ENCODE measurements around the gene KRTAP9-7.
"Not testable (repeated sequence)": the region's sequence is repeated elsewhere in the genome, so short reads cannot be mapped to it uniquely, and the experiment has no call there.

KRTAP9-7 gene, protein sequence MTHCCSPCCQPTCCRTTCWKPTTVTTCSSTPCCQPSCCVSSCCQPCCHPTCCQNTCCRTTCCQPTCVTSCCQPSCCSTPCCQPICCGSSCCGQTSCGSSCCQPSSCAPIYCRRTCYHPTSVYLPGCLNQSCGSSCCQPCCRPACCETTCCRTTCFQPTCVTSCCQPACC

DNA sequence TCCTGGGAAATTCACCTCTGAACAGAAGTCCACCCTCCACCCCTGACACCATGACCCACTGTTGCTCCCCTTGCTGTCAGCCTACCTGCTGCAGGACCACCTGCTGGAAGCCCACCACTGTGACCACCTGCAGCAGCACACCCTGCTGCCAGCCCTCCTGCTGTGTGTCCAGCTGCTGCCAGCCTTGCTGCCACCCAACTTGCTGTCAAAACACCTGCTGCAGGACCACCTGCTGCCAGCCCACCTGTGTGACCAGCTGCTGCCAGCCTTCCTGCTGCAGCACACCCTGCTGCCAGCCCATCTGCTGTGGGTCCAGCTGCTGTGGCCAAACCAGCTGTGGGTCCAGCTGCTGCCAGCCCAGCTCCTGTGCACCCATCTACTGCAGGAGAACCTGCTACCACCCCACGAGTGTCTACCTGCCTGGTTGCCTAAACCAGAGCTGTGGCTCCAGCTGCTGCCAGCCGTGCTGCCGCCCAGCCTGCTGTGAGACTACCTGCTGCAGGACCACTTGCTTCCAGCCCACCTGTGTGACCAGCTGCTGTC, at the start of gene KRTAP9-7:
KRTAP9-7 (plus strand) TSS at position 51 of the 543 bp plus-strand sequence; CDS start at position 51, 0 bp downstream.
- H3K27ac ChIP-seq (ENCODE audit: low read depth, low read length); H3K36me3 ChIP-seq (ENCODE audit: control insufficient read depth, insufficient read depth, low read length); H3K9ac ChIP-seq (ENCODE audit: low read length); H3K9me3 ChIP-seq (ENCODE audit: control insufficient read depth, insufficient read depth, low read depth, low read length); H3K4me3 ChIP-seq (ENCODE audit: low read depth, low read length); H3K4me1 ChIP-seq (ENCODE audit: control insufficient read depth, insufficient read depth, low read length): not testable (repeated sequence)
- H3K27me3 ChIP-seq (ENCODE audit: control insufficient read depth, insufficient read depth, low read length) = peaks cover 21% of the 10 kb centered on the region; the same call in 1 of the 2 replicates

DNA sequence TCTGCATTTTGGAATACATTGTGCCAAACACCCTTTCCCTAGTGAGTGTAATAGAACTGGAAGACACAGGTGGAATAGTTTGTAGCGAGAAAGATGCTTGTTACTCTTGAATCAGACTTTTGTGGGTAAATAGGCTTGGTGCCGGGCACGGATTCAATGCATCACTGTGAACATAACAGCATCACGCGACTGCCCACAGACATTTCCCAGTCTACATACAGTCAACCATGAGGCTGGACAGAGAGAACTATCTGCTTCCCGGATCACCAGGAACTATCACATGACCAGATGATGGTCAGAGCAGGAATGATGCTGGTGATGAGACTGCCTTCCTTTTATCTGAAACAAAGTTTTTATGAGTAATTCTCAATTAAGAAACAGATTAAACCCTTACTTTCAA, 49.4 kb upstream of the KRTAP9-7 start:
- no peaks in the 10 kb centered on the region for H3K36me3 ChIP-seq (ENCODE audit: control insufficient read depth, insufficient read depth, low read length)
- no peaks in the 10 kb centered on the region for H3K9me3 ChIP-seq (ENCODE audit: control insufficient read depth, insufficient read depth, low read depth, low read length)
- H3K4me1 ChIP-seq (ENCODE audit: control insufficient read depth, insufficient read depth, low read length) = no peaks in the 10 kb centered on the region
- no peak overlapping the region for H3K4me3 ChIP-seq (ENCODE audit: low read depth, low read length)
- H3K27me3 ChIP-seq (ENCODE audit: control insufficient read depth, insufficient read depth, low read length) = peaks cover 4% of the 10 kb centered on the region; the same call in 1 of the 2 replicates
- no peak overlapping the region for H3K9ac ChIP-seq (ENCODE audit: low read length)
- no peak overlapping the region for H3K27ac ChIP-seq (ENCODE audit: low read depth, low read length)

DNA sequence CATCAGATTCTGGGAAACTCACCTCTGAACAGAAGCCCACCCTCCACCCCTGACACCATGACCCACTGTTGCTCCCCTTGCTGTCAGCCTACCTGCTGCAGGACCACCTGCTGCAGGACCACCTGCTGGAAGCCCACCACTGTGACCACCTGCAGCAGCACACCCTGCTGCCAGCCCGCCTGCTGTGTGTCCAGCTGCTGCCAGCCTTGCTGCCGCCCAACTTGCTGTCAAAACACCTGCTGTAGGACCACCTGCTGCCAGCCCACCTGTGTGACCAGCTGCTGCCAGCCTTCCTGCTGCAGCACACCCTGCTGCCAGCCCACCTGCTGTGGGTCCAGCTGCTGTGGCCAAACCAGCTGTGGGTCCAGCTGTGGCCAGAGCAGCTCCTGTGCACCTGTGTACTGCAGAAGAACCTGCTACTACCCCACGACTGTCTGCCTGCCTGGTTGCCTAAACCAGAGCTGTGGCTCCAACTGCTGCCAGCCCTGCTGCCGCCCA, 48.9 kb upstream of the KRTAP9-7 start, which contains the start of gene KRTAP9-2:
KRTAP9-2 (plus strand) TSS at position 51 of the 498 bp plus-strand sequence; CDS start at position 58, 7 bp downstream.
- H3K36me3 ChIP-seq (ENCODE audit: control insufficient read depth, insufficient read depth, low read length); H3K4me3 ChIP-seq (ENCODE audit: low read depth, low read length); H3K9me3 ChIP-seq (ENCODE audit: control insufficient read depth, insufficient read depth, low read depth, low read length); H3K4me1 ChIP-seq (ENCODE audit: control insufficient read depth, insufficient read depth, low read length); H3K27me3 ChIP-seq (ENCODE audit: control insufficient read depth, insufficient read depth, low read length); H3K9ac ChIP-seq (ENCODE audit: low read length); H3K27ac ChIP-seq (ENCODE audit: low read depth, low read length): not testable (repeated sequence)

DNA sequence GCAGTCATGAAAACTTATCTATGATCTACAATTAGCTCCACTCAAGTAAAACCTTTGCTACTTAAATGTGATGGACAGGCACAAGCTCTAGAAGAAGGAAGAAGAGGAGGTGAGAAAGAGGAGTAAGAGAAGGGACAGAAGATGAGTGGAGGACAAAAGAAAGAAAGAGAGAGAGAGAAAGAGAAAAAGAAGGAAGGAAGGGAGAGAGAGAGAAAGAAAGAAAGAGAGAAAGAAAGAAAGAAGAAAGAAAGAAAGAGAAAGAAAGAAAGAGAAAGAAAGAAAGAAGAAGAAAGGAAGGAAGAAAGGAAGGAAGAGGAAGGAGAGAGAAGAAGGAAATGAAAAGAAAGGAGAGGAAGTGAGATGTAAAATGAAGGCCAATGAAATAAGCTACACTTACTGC, 45.4 kb upstream of the KRTAP9-7 start:
- Histone ChIP-seq H3K9ac (ENCODE audit: low read length) (no peak overlapping the region), H3K4me1 (ENCODE audit: control insufficient read depth, insufficient read depth, low read length) (no peaks in the 10 kb centered on the region), H3K9me3 (ENCODE audit: control insufficient read depth, insufficient read depth, low read depth, low read length) (no peaks in the 10 kb centered on the region), H3K27ac (ENCODE audit: low read depth, low read length) (no peak overlapping the region), H3K4me3 (ENCODE audit: low read depth, low read length) (no peak overlapping the region), H3K36me3 (ENCODE audit: control insufficient read depth, insufficient read depth, low read length) (no peaks in the 10 kb centered on the region), H3K27me3 (ENCODE audit: control insufficient read depth, insufficient read depth, low read length) (peaks cover 10% of the 10 kb centered on the region; the same call in 1 of the 2 replicates)

DNA sequence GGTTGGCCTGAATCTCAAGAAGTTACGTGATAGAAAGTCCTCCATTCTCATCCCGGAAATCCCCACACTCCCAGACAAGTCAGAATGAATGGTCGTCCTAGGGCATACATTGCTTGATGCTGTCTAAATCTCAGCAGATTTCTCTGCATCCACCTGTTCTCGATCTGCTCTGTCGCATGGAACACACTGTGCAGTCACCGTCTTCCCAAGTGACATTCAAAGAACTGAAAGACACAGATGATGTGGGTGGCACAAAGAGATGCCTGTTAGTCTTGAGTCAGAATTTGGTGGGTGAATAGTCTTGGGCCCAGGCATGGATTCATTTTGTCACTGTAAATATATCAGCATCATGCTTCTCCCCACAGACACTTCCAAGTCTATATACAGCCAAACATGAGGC, 43.8 kb upstream of the KRTAP9-7 start:
- Histone ChIP-seq H3K9ac (ENCODE audit: low read length) (no peak overlapping the region), H3K4me3 (ENCODE audit: low read depth, low read length) (no peak overlapping the region), H3K36me3 (ENCODE audit: control insufficient read depth, insufficient read depth, low read length) (no peaks in the 10 kb centered on the region), H3K27ac (ENCODE audit: low read depth, low read length) (no peak overlapping the region), H3K27me3 (ENCODE audit: control insufficient read depth, insufficient read depth, low read length) (peaks cover 11% of the 10 kb centered on the region), H3K4me1 (ENCODE audit: control insufficient read depth, insufficient read depth, low read length) (no peaks in the 10 kb centered on the region), H3K9me3 (ENCODE audit: control insufficient read depth, insufficient read depth, low read depth, low read length) (no peaks in the 10 kb centered on the region)

DNA sequence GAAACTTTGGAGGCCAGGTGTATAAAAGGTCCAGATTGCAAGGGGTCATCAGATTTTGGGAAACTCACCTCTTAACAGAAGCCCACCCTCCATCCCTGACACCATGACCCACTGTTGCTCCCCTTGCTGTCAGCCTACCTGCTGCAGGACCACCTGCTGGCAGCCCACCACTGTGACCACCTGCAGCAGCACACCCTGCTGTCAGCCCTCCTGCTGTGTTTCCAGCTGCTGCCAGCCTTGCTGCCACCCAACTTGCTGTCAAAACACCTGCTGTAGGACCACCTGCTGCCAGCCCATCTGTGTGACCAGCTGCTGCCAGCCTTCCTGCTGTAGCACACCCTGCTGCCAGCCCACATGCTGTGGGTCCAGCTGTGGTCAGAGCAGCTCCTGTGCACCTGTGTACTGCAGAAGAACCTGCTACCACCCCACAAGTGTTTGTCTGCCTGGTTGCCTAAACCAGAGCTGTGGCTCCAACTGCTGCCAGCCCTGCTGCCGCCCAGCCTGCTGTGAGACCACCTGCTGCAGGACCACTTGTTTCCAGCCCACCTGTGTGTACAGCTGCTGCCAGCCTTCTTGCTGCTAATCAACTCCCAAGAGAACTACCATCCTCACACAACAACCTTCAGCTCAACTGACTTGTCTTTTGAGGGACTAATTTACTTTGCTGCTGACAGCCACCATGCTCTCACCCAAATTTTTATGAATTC, 42.9 kb upstream of the KRTAP9-7 start, which contains the start of gene KRTAP9-3:
KRTAP9-3 (plus strand) TSS at position 51 of the 707 bp plus-strand sequence; CDS start at position 104, 53 bp downstream.
- not testable (repeated sequence) for H3K4me3 ChIP-seq (ENCODE audit: low read depth, low read length); H3K9ac ChIP-seq (ENCODE audit: low read length); H3K9me3 ChIP-seq (ENCODE audit: control insufficient read depth, insufficient read depth, low read depth, low read length); H3K4me1 ChIP-seq (ENCODE audit: control insufficient read depth, insufficient read depth, low read length); H3K36me3 ChIP-seq (ENCODE audit: control insufficient read depth, insufficient read depth, low read length); H3K27ac ChIP-seq (ENCODE audit: low read depth, low read length)
- H3K27me3 ChIP-seq (ENCODE audit: control insufficient read depth, insufficient read depth, low read length) = peaks cover 15% of the 10 kb centered on the region

DNA sequence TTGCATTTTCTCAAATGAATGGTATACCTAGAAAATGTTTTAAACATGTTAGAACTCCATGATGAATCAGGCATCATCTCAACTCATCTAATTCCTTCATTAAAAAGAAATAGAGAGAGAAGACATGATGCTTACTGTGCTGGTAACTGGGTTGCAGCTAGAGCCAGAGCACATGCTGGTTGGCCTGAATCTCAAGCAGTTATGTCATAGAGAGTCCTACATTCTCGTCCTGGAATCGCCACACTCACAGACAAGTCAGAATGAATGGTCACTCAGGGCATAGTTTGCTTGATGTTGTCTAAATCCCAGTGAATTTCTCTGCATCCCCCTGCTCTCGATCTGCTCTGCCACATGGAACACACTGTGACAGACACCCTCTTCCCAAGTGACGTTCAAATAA, 38.4 kb upstream of the KRTAP9-7 start:
- H3K4me3 ChIP-seq (ENCODE audit: low read depth, low read length); H3K4me1 ChIP-seq (ENCODE audit: control insufficient read depth, insufficient read depth, low read length); H3K27ac ChIP-seq (ENCODE audit: low read depth, low read length); H3K9me3 ChIP-seq (ENCODE audit: control insufficient read depth, insufficient read depth, low read depth, low read length); H3K36me3 ChIP-seq (ENCODE audit: control insufficient read depth, insufficient read depth, low read length); H3K9ac ChIP-seq (ENCODE audit: low read length): not testable (repeated sequence)
- H3K27me3 ChIP-seq (ENCODE audit: control insufficient read depth, insufficient read depth, low read length) = peaks cover 15% of the 10 kb centered on the region

DNA sequence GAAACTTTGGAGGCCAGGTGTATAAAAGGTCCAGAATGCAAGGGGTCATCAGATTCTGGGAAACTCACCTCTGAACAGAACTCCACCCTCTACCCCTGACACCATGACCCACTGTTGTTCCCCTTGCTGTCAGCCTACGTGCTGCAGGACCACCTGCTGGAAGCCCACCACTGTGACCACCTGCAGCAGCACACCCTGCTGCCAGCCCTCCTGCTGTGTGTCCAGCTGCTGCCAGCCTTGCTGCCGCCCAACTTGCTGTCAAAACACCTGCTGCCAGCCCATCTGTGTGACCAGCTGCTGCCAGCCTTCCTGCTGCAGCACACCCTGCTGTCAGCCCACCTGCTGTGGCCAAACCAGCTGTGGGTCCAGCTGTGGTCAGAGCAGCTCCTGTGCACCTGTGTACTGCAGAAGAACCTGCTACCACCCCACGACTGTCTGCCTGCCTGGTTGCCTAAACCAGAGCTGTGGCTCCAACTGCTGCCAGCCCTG, 37.5 kb upstream of the KRTAP9-7 start, which contains the start of gene KRTAP9-8:
KRTAP9-8 (plus strand) TSS at position 51 of the 489 bp plus-strand sequence; CDS start at position 104, 53 bp downstream.
- H3K4me3 ChIP-seq (ENCODE audit: low read depth, low read length); H3K4me1 ChIP-seq (ENCODE audit: control insufficient read depth, insufficient read depth, low read length); H3K9ac ChIP-seq (ENCODE audit: low read length); H3K9me3 ChIP-seq (ENCODE audit: control insufficient read depth, insufficient read depth, low read depth, low read length); H3K27ac ChIP-seq (ENCODE audit: low read depth, low read length); H3K36me3 ChIP-seq (ENCODE audit: control insufficient read depth, insufficient read depth, low read length): not testable (repeated sequence)
- peaks cover 15% of the 10 kb centered on the region for H3K27me3 ChIP-seq (ENCODE audit: control insufficient read depth, insufficient read depth, low read length)

DNA sequence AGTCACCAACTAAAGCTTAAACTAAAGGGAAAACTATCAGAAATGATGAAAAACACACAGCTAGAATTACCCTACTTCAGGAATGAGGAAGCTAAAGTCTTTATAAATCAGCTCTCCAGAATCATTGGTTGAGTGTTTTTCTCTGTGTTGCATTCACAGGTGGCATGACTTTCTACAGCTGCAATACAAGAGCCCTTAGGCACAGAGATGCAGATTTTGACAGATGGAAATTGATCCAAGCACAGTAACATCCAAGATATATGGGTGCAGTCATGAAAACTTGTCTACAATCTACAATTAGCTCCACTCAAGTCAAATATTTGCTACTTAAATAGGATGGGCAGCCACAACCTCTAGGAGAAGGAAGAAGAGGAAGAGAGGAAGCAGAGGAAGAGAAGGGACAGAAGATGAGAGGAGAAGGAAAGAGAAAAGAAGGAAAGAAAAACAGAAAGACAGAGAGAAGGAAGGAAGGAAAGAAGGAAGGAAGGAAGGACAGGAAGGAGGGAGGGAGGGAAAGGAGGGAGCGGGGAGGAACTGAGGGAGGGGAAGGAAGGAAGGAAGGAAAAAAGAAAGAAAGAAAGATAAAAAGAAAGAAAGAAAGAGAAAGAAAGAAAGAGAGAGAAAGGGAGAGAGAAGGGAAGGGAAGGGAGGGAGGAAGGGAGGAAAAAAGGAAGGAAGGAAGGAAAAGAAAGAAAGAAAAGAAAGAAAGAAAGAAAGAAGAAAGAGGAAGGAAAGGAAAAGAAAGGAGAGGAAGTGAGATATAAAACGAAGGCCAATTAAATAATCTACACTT, 28.3 kb upstream of the KRTAP9-7 start:
- H3K27ac ChIP-seq (ENCODE audit: low read depth, low read length); H3K4me3 ChIP-seq (ENCODE audit: low read depth, low read length); H3K9ac ChIP-seq (ENCODE audit: low read length); H3K36me3 ChIP-seq (ENCODE audit: control insufficient read depth, insufficient read depth, low read length); H3K4me1 ChIP-seq (ENCODE audit: control insufficient read depth, insufficient read depth, low read length); H3K9me3 ChIP-seq (ENCODE audit: control insufficient read depth, insufficient read depth, low read depth, low read length): not testable (repeated sequence)
- H3K27me3 ChIP-seq (ENCODE audit: control insufficient read depth, insufficient read depth, low read length) = peaks cover 23% of the 10 kb centered on the region; the same call in 1 of the 2 replicates

DNA sequence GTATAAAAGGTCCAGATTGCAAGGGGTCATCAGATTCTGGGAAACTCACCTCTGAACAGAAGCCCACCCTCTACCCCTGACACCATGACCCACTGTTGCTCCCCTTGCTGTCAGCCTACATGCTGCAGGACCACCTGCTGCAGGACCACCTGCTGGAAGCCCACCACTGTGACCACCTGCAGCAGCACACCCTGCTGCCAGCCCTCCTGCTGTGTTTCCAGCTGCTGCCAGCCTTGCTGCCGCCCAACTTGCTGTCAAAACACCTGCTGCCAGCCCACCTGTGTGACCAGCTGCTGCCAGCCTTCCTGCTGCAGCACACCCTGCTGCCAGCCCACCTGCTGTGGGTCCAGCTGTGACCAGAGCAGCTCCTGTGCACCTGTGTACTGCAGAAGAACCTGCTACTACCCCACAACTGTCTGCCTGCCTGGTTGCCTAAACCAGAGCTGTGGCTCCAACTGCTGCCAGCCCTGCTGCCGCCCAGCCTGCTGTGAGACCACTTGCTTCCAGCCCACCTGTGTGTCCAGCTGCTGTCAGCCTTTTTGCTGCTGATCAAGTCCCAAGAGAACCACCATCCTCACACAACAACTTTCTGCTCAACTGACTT, 25.8 kb upstream of the KRTAP9-7 start, which contains the start of gene KRTAP9-4:
KRTAP9-4 (plus strand) TSS at position 51 of the 604 bp plus-strand sequence; CDS start at position 85, 34 bp downstream.
- H3K4me3 ChIP-seq (ENCODE audit: low read depth, low read length); H3K9ac ChIP-seq (ENCODE audit: low read length); H3K36me3 ChIP-seq (ENCODE audit: control insufficient read depth, insufficient read depth, low read length); H3K27ac ChIP-seq (ENCODE audit: low read depth, low read length); H3K9me3 ChIP-seq (ENCODE audit: control insufficient read depth, insufficient read depth, low read depth, low read length); H3K4me1 ChIP-seq (ENCODE audit: control insufficient read depth, insufficient read depth, low read length): not testable (repeated sequence)
- H3K27me3 ChIP-seq (ENCODE audit: control insufficient read depth, insufficient read depth, low read length) = peaks cover 42% of the 10 kb centered on the region

All from HUES6 (cell line).